Peyer's patch (tissue), 4 donors: ENCODE data around the gene MRAS.

Source experiments
- POLR2A ChIP-seq, 2 donors: fragments of 450-650 bp; IDR thresholded peaks; one replicate each; pipeline ENCODE4 v1.5.1; 2017; ENCODE audit warnings: antibody characterized with exemption in 2 of 2, mild to moderate bottlenecking in 2 of 2, moderate library complexity in 2 of 2
- TF ChIP-seq, protein P1 (sequence below), 6 experiments: fragments of 450-650 bp in 4 of 6; fragments of 200-600 bp in 2 of 6; sonication (generic) in 1 of 6; IDR thresholded peaks; one replicate each; pipeline ENCODE4 v1.5.1; 2017 to 2019; ENCODE audit warnings: antibody characterized with exemption in 6 of 6, mild to moderate bottlenecking in 3 of 6, moderate library complexity in 1 of 6

DNA sequence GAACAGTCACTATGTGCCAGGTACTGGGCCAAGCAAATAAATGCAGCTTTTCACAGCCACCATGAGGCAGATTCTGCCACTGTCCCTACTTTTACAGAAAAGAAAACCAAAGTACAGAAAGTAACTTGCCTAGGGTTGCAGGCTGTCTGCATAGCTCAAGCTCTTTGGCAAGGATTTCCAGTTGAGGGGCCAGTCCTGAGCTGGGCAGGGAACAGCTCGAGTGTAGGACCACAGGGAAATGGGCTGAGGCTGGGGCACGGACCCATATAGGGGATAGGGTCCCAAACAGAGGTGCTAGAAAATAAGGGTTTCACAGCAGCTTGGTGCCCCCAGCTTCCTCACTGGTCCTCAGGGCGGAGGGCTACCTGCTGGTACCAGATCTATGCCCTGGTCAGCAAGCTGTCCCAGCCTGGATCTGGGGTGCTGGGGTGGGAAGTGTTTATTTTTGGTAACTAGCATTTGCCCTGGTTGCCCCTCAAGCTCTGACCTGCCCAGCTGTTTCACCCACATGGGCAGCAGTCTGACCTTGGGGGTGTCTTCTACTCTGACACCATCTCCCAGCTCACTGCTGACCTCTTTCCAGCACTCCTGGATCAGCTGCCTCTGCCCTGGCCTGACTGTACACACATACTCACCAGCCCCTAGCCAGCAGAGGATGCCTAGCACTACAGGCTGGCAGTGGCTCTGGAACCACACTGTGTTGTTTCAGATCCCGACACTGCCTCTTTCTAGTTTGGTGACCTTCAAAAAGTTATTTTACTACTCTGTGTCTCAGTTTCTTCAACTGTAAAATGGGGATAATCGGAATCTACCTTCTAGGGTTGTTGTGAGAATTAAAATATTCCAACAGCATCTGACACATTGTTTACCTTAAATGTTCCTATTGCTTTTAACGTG is 16.2 kb downstream of the MRAS start:
- TF ChIP-seq, protein P1, sequence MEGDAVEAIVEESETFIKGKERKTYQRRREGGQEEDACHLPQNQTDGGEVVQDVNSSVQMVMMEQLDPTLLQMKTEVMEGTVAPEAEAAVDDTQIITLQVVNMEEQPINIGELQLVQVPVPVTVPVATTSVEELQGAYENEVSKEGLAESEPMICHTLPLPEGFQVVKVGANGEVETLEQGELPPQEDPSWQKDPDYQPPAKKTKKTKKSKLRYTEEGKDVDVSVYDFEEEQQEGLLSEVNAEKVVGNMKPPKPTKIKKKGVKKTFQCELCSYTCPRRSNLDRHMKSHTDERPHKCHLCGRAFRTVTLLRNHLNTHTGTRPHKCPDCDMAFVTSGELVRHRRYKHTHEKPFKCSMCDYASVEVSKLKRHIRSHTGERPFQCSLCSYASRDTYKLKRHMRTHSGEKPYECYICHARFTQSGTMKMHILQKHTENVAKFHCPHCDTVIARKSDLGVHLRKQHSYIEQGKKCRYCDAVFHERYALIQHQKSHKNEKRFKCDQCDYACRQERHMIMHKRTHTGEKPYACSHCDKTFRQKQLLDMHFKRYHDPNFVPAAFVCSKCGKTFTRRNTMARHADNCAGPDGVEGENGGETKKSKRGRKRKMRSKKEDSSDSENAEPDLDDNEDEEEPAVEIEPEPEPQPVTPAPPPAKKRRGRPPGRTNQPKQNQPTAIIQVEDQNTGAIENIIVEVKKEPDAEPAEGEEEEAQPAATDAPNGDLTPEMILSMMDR (IDR thresholded peaks at IDR 0.05), result no peak
- TF ChIP-seq POLR2A (IDR thresholded peaks at IDR 0.05), result no peak
